Transverse colon (tissue), 4 donors: Measurements from ENCODE around the gene KLHL11. TPM values are rescaled to one million over a fixed set of nuclear protein-coding genes. Genes with fewer than 3 reads are reported as not detected.

Experiments
- DNase-seq: peaks from one replicate; pipeline ENCODE4 v3.0.0-alpha.2; 2019
- H3K27ac ChIP-seq, 4 donors: fragments of 200-600 bp; sonication (generic); 2 replicates each; pipeline ENCODE4 v1.5.1; 2016 to 2018; ENCODE audit warnings: inconsistent platforms in 4 of 4
- H3K27me3 ChIP-seq: fragments of 200-600 bp; sonication (generic); 2 replicates; pipeline ENCODE4 v1.5.1; 2017; ENCODE audit warnings: inconsistent platforms
- H3K36me3 ChIP-seq, 4 donors: fragments of 200-600 bp; sonication (generic); 2 replicates each; pipeline ENCODE4 v1.5.1; 2017 to 2019; ENCODE audit warnings: inconsistent platforms in 4 of 4
- H3K4me1 ChIP-seq, 4 donors: fragments of 200-600 bp; sonication (generic); 2 replicates each; pipeline ENCODE4 v1.5.1; 2017 to 2020; ENCODE audit warnings: inconsistent platforms in 4 of 4
- H3K4me3 ChIP-seq, 4 donors: fragments of 200-600 bp; sonication (generic); 1 replicate in 1 of 4; 2 replicates in 3 of 4; pipeline versions ENCODE4 v1.5.1 to v1.6.1; 2017 to 2019; ENCODE audit warnings: inconsistent platforms in 4 of 4
- H3K9me3 ChIP-seq, 2 donors: fragments of 200-600 bp; sonication (generic); 2 replicates each; pipeline ENCODE4 v1.5.1; 2017 to 2019; ENCODE audit warnings: inconsistent platforms in 2 of 2
- EP300 ChIP-seq: sonication (generic); formaldehyde crosslinking; IDR thresholded peaks from one replicate; pipeline ENCODE4 v1.6.1; 2017; ENCODE audit warnings: antibody characterized with exemption, low read depth
- POLR2A ChIP-seq: fragments of 450-650 bp; IDR thresholded peaks from one replicate; pipeline ENCODE4 v1.6.1; 2016; ENCODE audit warnings: antibody characterized with exemption, mild to moderate bottlenecking, moderate library complexity
- POLR2AphosphoS5 ChIP-seq, 3 donors: sonication (generic); formaldehyde crosslinking; IDR thresholded peaks; one replicate each; pipeline ENCODE4 v1.6.1; 2016; ENCODE audit warnings: antibody characterized with exemption in 3 of 3
- WGBS, 2 donors: methylation state at CpG; one replicate each; pipeline ENCODE4 v1.1.5; 2018; ENCODE audit warnings: low coverage in 1 of 2; 5-methylcytosine and 5-hydroxymethylcytosine counted together
- in situ Hi-C, 4 donors: fragments of 200-750 bp; cut with MboI; loops; one replicate each; pipeline versions ENCODE4 v1.15.0 to v1.15.1; 2017; ENCODE audit warnings: low sequenced_read_pairs in 3 of 4, low pct_ligation_motif_present in 1 of 4, low pct_unique_long_range_greater_than_20kb in 1 of 4
- intact Hi-C: fragments of 100-400 bp; cut with DNase I; formaldehyde crosslinking; loops from one replicate; pipeline ENCODE4 v1.15.1; 2023; ENCODE audit warnings: low total_unique reads
- total RNA-seq, 4 donors: library from RNA; depleted of rRNA; stranded (reverse); fragments of >200 nt; gene quantifications; one replicate each; pipeline ENCODE4 v1.1.0, GENCODE V29; 2016
- TF ChIP-seq, protein P1 (sequence below), 5 experiments: fragments of 200-600 bp in 3 of 5; fragments of 450-650 bp in 2 of 5; sonication (generic) in 3 of 5; IDR thresholded peaks; 1 replicate in 2 of 5; 2 replicates in 3 of 5; pipeline ENCODE4 v1.5.1; 2016 to 2017; ENCODE audit warnings: antibody characterized with exemption in 5 of 5, inconsistent platforms in 3 of 5, mild to moderate bottlenecking in 2 of 5, moderate library complexity in 1 of 5

The KLHL11 gene, protein sequence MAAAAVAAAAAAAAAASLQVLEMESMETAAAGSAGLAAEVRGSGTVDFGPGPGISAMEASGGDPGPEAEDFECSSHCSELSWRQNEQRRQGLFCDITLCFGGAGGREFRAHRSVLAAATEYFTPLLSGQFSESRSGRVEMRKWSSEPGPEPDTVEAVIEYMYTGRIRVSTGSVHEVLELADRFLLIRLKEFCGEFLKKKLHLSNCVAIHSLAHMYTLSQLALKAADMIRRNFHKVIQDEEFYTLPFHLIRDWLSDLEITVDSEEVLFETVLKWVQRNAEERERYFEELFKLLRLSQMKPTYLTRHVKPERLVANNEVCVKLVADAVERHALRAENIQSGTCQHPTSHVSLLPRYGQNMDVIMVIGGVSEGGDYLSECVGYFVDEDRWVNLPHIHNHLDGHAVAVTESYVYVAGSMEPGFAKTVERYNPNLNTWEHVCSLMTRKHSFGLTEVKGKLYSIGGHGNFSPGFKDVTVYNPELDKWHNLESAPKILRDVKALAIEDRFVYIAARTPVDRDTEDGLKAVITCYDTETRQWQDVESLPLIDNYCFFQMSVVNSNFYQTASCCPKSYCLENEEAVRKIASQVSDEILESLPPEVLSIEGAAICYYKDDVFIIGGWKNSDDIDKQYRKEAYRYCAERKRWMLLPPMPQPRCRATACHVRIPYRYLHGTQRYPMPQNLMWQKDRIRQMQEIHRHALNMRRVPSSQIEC
- 10 to 100 TPM in 3 of 4 donors, 1 to 10 TPM in 1; 5.4 to 19.5 (median 15.9) TPM for total RNA-seq

- Histone ChIP-seq H3K27ac (peak within 1 kb of the TSS; percentile 94 to 98 (median 94)), H3K27me3 (no peaks in the 10 kb centered on the region), H3K9me3 (no peaks in the 10 kb centered on the region), H3K4me1 (peaks cover 12 to 37% (median 19%) of the 10 kb centered on the region in 4 donors), H3K4me3 (peak within 1 kb of the TSS; percentile 70 to 100 (median 87)), H3K36me3 (peaks cover 0 to 10% (median 3%) of the 10 kb centered on the region in 4 donors)
- WGBS, 2 donors: 1% methylated on average over 57 of the region's 90 CpGs; no CpG with 5 or more reads in 1 of the 2 donors
- in situ Hi-C loops (no loop called here), intact Hi-C loops (no loop called here)
- TF ChIP-seq POLR2AphosphoS5 (IDR thresholded peaks at IDR 0.05) (peak; percentile 83 to 94 (median 90)), EP300 (no peak), POLR2A (peak; percentile 86)
- TF ChIP-seq, protein P1, sequence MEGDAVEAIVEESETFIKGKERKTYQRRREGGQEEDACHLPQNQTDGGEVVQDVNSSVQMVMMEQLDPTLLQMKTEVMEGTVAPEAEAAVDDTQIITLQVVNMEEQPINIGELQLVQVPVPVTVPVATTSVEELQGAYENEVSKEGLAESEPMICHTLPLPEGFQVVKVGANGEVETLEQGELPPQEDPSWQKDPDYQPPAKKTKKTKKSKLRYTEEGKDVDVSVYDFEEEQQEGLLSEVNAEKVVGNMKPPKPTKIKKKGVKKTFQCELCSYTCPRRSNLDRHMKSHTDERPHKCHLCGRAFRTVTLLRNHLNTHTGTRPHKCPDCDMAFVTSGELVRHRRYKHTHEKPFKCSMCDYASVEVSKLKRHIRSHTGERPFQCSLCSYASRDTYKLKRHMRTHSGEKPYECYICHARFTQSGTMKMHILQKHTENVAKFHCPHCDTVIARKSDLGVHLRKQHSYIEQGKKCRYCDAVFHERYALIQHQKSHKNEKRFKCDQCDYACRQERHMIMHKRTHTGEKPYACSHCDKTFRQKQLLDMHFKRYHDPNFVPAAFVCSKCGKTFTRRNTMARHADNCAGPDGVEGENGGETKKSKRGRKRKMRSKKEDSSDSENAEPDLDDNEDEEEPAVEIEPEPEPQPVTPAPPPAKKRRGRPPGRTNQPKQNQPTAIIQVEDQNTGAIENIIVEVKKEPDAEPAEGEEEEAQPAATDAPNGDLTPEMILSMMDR (IDR thresholded peaks at IDR 0.05): peak in 1 of 5 experiments; percentile 11
- peak; percentile 93 for DNase-seq
Measured at GRCh38 chr17:41864836-41865595, at the start of gene KLHL11. Gene KLHL11 (minus strand): TSS chr17:41865423. CDS start chr17:41865370, 53 bp downstream.

DNA sequence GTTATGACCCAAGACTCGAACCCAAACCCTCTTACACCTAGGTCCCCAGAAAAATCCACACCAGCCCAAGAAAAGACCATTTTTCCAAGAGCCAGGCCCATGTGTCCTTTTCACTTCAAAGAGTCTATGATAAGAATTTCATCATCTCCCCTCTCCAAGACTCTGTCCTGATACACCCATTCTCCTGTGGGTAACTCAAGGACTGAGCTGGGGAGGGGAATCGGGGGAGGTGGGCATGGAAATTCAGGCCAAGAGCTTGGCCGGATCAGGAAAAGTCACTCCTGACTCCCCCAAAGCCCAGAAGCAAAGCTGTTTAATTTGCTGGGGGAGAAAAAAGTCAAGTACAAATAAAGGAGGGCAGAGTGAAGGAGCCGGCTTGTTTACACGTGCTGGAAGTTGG lies 49.8 kb upstream of the KLHL11 start:
- Histone ChIP-seq H3K4me1 (peaks cover 10 to 38% (median 30%) of the 10 kb centered on the region in 4 donors), H3K27ac (no peak overlapping the region), H3K36me3 (peaks cover 0 to 19% (median 9%) of the 10 kb centered on the region in 4 donors), H3K27me3 (no peaks in the 10 kb centered on the region), H3K9me3 (no peaks in the 10 kb centered on the region), H3K4me3 (no peak overlapping the region)
- no peak for DNase-seq
- TF ChIP-seq POLR2A: no peak
- no peak for TF ChIP-seq EP300
- TF ChIP-seq POLR2AphosphoS5 (IDR thresholded peaks at IDR 0.05): no peak
- TF ChIP-seq, protein P1 (IDR thresholded peaks at IDR 0.05): no peak
- intact Hi-C loops (no loop called here), in situ Hi-C loops (no loop called here)
- 83 to 89% methylated on average over 1 to 5 of the region's 5 CpGs for WGBS, 2 donors

- intact Hi-C loops: no loop called here
- Histone ChIP-seq H3K36me3 (peaks cover 0 to 23% (median 10%) of the 10 kb centered on the region in 4 donors), H3K4me1 (peaks cover 10 to 31% (median 25%) of the 10 kb centered on the region in 4 donors), H3K27me3 (no peaks in the 10 kb centered on the region), H3K4me3 (no peak overlapping the region), H3K27ac (peak overlapping the region in 1 of 4 donors; percentile 2), H3K9me3 (no peaks in the 10 kb centered on the region)
- DNase-seq: peak; percentile 46
- in situ Hi-C loops: no loop called here
- no peak for TF ChIP-seq POLR2AphosphoS5 (IDR thresholded peaks at IDR 0.05)
- no peak for TF ChIP-seq POLR2A
- TF ChIP-seq, protein P1 (IDR thresholded peaks at IDR 0.05): no peak
- no peak for TF ChIP-seq EP300
- WGBS, 2 donors: 49% methylated on average over 6 of the region's 6 CpGs; no CpG with 5 or more reads in 1 of the 2 donors
Measured at GRCh38 chr17:41914358-41914766, 49.1 kb upstream of the KLHL11 start.
